HEK293T (cell line): Measurements from ENCODE around the gene ENPP6.

ENCODE experiments used
- CTCF ChIA-PET: fragments of 350-600 bp; formaldehyde crosslinking; extraction: SDS; loops from one replicate; lab custom pipeline; 2021; ENCODE audit warnings: antibody characterized with exemption, inconsistent platforms; lab: Yijun Ruan, JAX
- POLR2A ChIA-PET: fragments of 350-600 bp; formaldehyde crosslinking; extraction: SDS; loops from one replicate; lab custom pipeline; 2020; ENCODE audit warnings: antibody characterized with exemption, inconsistent platforms; lab: Yijun Ruan, JAX
- DNase-seq: peaks from one replicate; pipeline ENCODE4 v3.0.0; 2012; ENCODE audit warnings: mixed read lengths; ENCODE audit errors: extremely low spot score
- ARNT ChIP-seq: fragments of 450-650 bp; IDR thresholded peaks from 2 replicates; pipeline ENCODE4 v1.6.1; 2017; ENCODE audit warnings: mild to moderate bottlenecking
- BHLHE40 ChIP-seq: fragments of 450-650 bp; IDR thresholded peaks from 2 replicates; pipeline ENCODE4 v1.6.1; 2016; ENCODE audit warnings: mild to moderate bottlenecking, moderate library complexity, borderline replicate concordance
- CTBP1 ChIP-seq: fragments of 450-650 bp; IDR thresholded peaks from 2 replicates; pipeline ENCODE4 v1.6.1; 2016; ENCODE audit warnings: borderline replicate concordance
- ELF4 ChIP-seq: fragments of 450-650 bp; IDR thresholded peaks from 2 replicates; pipeline ENCODE4 v1.6.1; 2017; ENCODE audit warnings: antibody characterized with exemption
- FOXA1 ChIP-seq: fragments of 450-650 bp; IDR thresholded peaks from 2 replicates; pipeline ENCODE4 v1.6.1; 2016; ENCODE audit warnings: mild to moderate bottlenecking
- FOXK2 ChIP-seq: fragments of 450-650 bp; IDR thresholded peaks from 2 replicates; pipeline ENCODE4 v1.6.1; 2016; ENCODE audit warnings: mild to moderate bottlenecking
- FOXM1 ChIP-seq: fragments of 450-650 bp; IDR thresholded peaks from 2 replicates; pipeline ENCODE4 v1.6.1; 2017; ENCODE audit warnings: mild to moderate bottlenecking, borderline replicate concordance
- HDGF ChIP-seq: fragments of 450-650 bp; IDR thresholded peaks from 2 replicates; pipeline ENCODE4 v1.6.1; 2017; ENCODE audit warnings: antibody characterized with exemption, borderline replicate concordance
- L3MBTL2 ChIP-seq: fragments of 450-650 bp; conservative IDR thresholded peaks from 2 replicates; pipeline ENCODE4 v1.6.1; 2016; ENCODE audit warnings: mild to moderate bottlenecking
- LEF1 ChIP-seq: fragments of 450-650 bp; IDR thresholded peaks from 2 replicates; pipeline ENCODE4 v1.6.1; 2017; ENCODE audit warnings: mild to moderate bottlenecking, borderline replicate concordance
- NFRKB ChIP-seq: fragments of 450-650 bp; IDR thresholded peaks from 2 replicates; pipeline ENCODE4 v1.6.1; 2016; ENCODE audit warnings: mild to moderate bottlenecking, moderate library complexity
- SP1 ChIP-seq: fragments of 450-650 bp; IDR thresholded peaks from 2 replicates; pipeline ENCODE4 v1.6.1; 2017
- SUZ12 ChIP-seq: fragments of 450-650 bp; IDR thresholded peaks from 2 replicates; pipeline ENCODE4 v1.6.1; 2016; ENCODE audit warnings: mild to moderate bottlenecking
- TARDBP ChIP-seq: fragments of 450-650 bp; IDR thresholded peaks from 2 replicates; pipeline ENCODE4 v1.6.1; 2016
- ZNF384 ChIP-seq: fragments of 450-650 bp; IDR thresholded peaks from 2 replicates; pipeline ENCODE4 v1.6.1; 2016
- TF ChIP-seq, protein P1 (sequence below): fragments of 450-650 bp; IDR thresholded peaks from 2 replicates; pipeline ENCODE4 v1.6.1; 2016

ENPP6 gene

GRCh38 chr4:184147858-184148737 lies 69.6 kb downstream of the ENPP6 start:
- CTCF ChIA-PET: interaction anchor here (1.4 to 1.7 kb wide), 2 partner anchors 20 to 48 kb away, joined by 3 to 8 read pairs; no protein-coding TSS in a partner anchor
- no peak for DNase-seq
- TF ChIP-seq NFRKB (no peak), TARDBP (no peak), L3MBTL2 (no peak), SP1 (no peak), BHLHE40 (no peak), FOXM1 (no peak), ZNF384 (no peak), HDGF (no peak), FOXA1 (no peak), ARNT (no peak), FOXK2 (no peak), LEF1 (no peak), ELF4 (no peak), CTBP1 (no peak), SUZ12 (no peak)
- TF ChIP-seq, protein P1, sequence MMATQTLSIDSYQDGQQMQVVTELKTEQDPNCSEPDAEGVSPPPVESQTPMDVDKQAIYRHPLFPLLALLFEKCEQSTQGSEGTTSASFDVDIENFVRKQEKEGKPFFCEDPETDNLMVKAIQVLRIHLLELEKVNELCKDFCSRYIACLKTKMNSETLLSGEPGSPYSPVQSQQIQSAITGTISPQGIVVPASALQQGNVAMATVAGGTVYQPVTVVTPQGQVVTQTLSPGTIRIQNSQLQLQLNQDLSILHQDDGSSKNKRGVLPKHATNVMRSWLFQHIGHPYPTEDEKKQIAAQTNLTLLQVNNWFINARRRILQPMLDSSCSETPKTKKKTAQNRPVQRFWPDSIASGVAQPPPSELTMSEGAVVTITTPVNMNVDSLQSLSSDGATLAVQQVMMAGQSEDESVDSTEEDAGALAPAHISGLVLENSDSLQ: no peak
- POLR2A ChIA-PET: interaction anchor here (0.8 kb wide), 1 partner anchor 53 kb away, joined by 3 read pairs; no protein-coding TSS in a partner anchor

DNA sequence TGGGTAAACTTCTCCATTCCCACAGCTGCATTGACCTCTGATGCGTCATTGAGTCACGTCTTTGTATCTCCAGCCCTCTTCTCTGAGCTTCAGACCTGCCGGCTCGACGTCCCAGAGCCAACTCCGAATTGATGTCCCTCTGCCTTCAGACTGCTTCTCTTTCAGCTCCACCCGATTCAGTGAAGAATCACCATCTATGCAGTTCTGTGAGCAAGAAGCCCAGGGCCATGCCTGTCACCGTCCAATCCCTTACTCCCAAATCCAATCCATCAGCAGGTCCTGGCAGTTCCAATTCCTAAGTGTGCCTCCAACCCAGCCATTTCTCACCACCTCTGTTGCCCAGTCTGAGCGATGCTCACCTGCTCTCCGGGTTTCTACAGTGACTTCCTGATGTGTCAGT lies 70.7 kb downstream of the ENPP6 start:
- ChIA-PET CTCF (interaction anchor here (0.6 to 1.1 kb wide), 2 partner anchors 21 to 162 kb away, joined by 3 read pairs; no protein-coding TSS in a partner anchor), POLR2A (no interaction called here)

DNA sequence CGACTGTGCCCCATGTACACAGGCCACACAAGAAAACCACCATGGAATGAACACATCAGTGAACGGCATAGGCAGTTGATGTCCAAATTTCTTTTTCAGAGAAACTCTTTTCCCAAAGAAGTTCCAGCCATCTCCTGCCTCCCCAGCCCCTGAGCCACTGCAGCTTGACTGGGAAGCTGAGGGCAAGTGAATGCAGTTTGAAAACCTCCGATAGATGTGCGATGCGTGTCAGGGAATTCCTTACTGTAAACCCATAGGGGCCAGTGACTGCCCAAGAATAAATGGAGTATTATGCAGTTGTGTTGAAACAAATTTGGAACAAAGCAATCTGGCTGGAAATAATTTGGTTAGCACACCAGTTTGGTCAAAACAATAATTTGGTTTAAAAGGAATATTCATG lies 72.1 kb downstream of the ENPP6 start:
- no peak for DNase-seq
- ChIA-PET POLR2A (no interaction called here), CTCF (interaction anchor here (0.5 to 0.7 kb wide), 2 partner anchors 21 to 1992 kb away, joined by 3 read pairs; no protein-coding TSS in a partner anchor)
- TF ChIP-seq L3MBTL2: no peak
- TF ChIP-seq BHLHE40: no peak
- no peak for TF ChIP-seq TARDBP
- TF ChIP-seq HDGF: no peak
- TF ChIP-seq ARNT: no peak
- no peak for TF ChIP-seq FOXK2
- no peak for TF ChIP-seq ZNF384
- TF ChIP-seq ELF4: no peak
- no peak for TF ChIP-seq CTBP1
- no peak for TF ChIP-seq FOXA1
- TF ChIP-seq NFRKB: no peak
- TF ChIP-seq FOXM1: no peak
- TF ChIP-seq, protein P1: no peak
- TF ChIP-seq SUZ12: no peak
- no peak for TF ChIP-seq SP1
- no peak for TF ChIP-seq LEF1

More for the DNA sequence above, 70.7 kb downstream of the ENPP6 start:
- no peak for DNase-seq
- TF ChIP-seq TARDBP: no peak
- no peak for TF ChIP-seq SUZ12
- no peak for TF ChIP-seq HDGF
- no peak for TF ChIP-seq SP1
- TF ChIP-seq, protein P1: no peak
- TF ChIP-seq NFRKB: no peak
- TF ChIP-seq FOXA1: no peak
- TF ChIP-seq FOXM1: no peak
- TF ChIP-seq ELF4: no peak

DNA sequence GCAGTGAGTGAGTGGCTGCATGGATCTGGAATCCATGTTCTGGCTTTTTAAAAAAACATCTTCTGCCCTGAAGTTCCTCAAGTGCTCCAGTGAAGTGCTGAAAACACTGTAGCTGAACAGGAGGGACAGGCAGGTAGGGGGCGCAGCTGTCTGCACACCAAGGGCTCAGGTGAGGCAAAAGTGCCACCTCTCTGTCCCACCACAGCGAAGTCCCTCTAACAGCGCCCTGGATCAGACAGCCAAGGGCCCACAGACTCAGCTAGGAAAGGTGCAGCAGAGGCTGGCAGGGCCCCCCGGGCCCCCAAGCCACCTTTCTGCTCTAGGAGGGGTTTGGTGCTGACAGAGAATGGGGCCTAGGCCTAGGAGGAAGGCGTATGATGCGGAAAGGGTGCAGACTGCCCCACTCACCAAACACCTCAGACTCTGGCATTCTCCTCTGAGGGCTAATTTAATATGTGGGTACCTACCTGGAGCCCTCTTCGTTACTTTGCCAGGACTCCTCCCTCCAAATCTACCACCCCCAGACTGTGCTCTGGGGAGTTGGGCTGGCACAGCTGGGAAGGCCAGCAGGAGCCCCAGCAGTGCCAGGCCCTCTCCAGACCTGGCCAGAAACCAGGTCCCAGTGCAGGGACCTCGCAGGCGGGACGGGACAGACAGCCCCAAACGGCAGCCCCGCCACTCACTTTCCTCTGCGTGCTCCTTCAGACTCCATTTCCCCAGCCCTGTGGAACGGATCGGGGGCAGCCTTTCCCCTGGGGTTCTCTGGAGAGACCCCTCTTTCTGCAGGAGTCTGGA lies 73.7 kb downstream of the ENPP6 start:
- ChIA-PET CTCF (no interaction called here), POLR2A (no interaction called here)
- no peak for TF ChIP-seq BHLHE40
- no peak for TF ChIP-seq ZNF384
- TF ChIP-seq TARDBP: no peak
- TF ChIP-seq NFRKB: no peak
- no peak for TF ChIP-seq FOXK2
- TF ChIP-seq LEF1: no peak
- no peak for TF ChIP-seq FOXM1
- no peak for TF ChIP-seq ARNT
- no peak for TF ChIP-seq CTBP1
- TF ChIP-seq, protein P1: no peak
- no peak for TF ChIP-seq SUZ12
- no peak for TF ChIP-seq FOXA1
- TF ChIP-seq HDGF: no peak
- TF ChIP-seq ELF4: no peak
- TF ChIP-seq SP1: no peak
- TF ChIP-seq L3MBTL2: no peak
- DNase-seq: no peak
